ENCODE results near the gene YWHAH.

Gene YWHAH

GRCh38 chr22:31923747-31924146, 20.6 kb upstream of the YWHAH start:
- no peak for DNase-seq

- DNase-seq, result no peak
These were observed 19.3 kb upstream of the YWHAH start for GRCh38 chr22:31925056-31925455.

GRCh38 chr22:31926024-31926423, 18.3 kb upstream of the YWHAH start:
- no peak for DNase-seq

- DNase-seq, result no peak
These were observed 17.4 kb upstream of the YWHAH start for GRCh38 chr22:31926969-31927368.

GRCh38 chr22:31927562-31927961, 16.8 kb upstream of the YWHAH start:
- DNase-seq, result no peak

GRCh38 chr22:31929167-31929930, 15.0 kb upstream of the YWHAH start:
- DNase-seq, result peak; percentile 38

- no peak for DNase-seq
These were observed 11.5 kb upstream of the YWHAH start for GRCh38 chr22:31932863-31933262.

- no peak for DNase-seq
These were observed 10.9 kb upstream of the YWHAH start for GRCh38 chr22:31933406-31933805.

GRCh38 chr22:31933816-31934482, 10.4 kb upstream of the YWHAH start:
- DNase-seq, result no peak

GRCh38 chr22:31935961-31936635, 8.2 kb upstream of the YWHAH start:
- DNase-seq, result no peak

GRCh38 chr22:31937341-31937740, 7.0 kb upstream of the YWHAH start:
- DNase-seq, result no peak

- DNase-seq, result no peak
These were observed 6.0 kb upstream of the YWHAH start for GRCh38 chr22:31938296-31938695.

- no peak for DNase-seq
These were observed 3.8 kb upstream of the YWHAH start for GRCh38 chr22:31940506-31940905.

GRCh38 chr22:31942091-31942490, 2.2 kb upstream of the YWHAH start:
- DNase-seq, result no peak

GRCh38 chr22:31943206-31943977, 943 bp upstream of the YWHAH start:
- no peak for DNase-seq

GRCh38 chr22:31944700-31945442, 536 bp downstream of the YWHAH start:
- peak; percentile 14 for DNase-seq

GRCh38 chr22:31945443-31945855, 1.1 kb downstream of the YWHAH start:
- no peak for DNase-seq

- no peak for DNase-seq
These were observed 1.8 kb downstream of the YWHAH start for GRCh38 chr22:31945971-31946680.

- DNase-seq, result no peak
These were observed 3.0 kb downstream of the YWHAH start for GRCh38 chr22:31947296-31947695.

- DNase-seq, result no peak
These were observed 3.7 kb downstream of the YWHAH start for GRCh38 chr22:31948002-31948401.

- peak; percentile 18 for DNase-seq
These were observed 5.9 kb downstream of the YWHAH start for GRCh38 chr22:31950226-31950625.

Data from fibroblast of skin of right quadriceps (primary cell).